Stimulated activated naive B cell treated with anti-CD40 and anti-IgM and Interleukin-4, amounts not matched to agents 10 μg/mL and 1 μg/mL and 100 μg/mL, for 72 hours (primary cell): ENCODE data around the gene CMIP.
"Not testable (repeated sequence)": the region's sequence is repeated elsewhere in the genome, so short reads cannot be mapped to it uniquely, and the experiment has no call there.

Experiments used
- ATAC-seq, 2 donors: fragments of 150-1000 bp; cut with Tn5 transposase; replicated peaks; 2 replicates each; pipeline ENCODE4 v1.10.0; 2021; ENCODE audit warnings: moderate library complexity in 1 of 2
- DNase-seq: peaks from one replicate; pipeline ENCODE4 v3.0.0; 2021
- H3K27ac Mint-ChIP-seq: one replicate; pipeline ENCODE4 v1.8.0; 2022; ENCODE audit warnings: mild to moderate bottlenecking, mixed read lengths
- H3K27me3 Mint-ChIP-seq, 2 donors: one replicate each; pipeline ENCODE4 v1.8.0; 2022; ENCODE audit warnings: mixed read lengths in 2 of 2
- H3K36me3 Mint-ChIP-seq, 2 donors: one replicate each; pipeline ENCODE4 v1.8.0; 2022; ENCODE audit warnings: mixed read lengths in 2 of 2, mild to moderate bottlenecking in 1 of 2
- H3K4me1 Mint-ChIP-seq, 2 donors: one replicate each; pipeline ENCODE4 v1.8.0; 2022; ENCODE audit warnings: mixed read lengths in 2 of 2, mild to moderate bottlenecking in 1 of 2
- H3K4me3 Mint-ChIP-seq, 2 donors: one replicate each; pipeline ENCODE4 v1.8.0; 2022; ENCODE audit warnings: mild to moderate bottlenecking in 2 of 2, mixed read lengths in 2 of 2, moderate library complexity in 1 of 2
- H3K9me3 Mint-ChIP-seq, 2 donors: one replicate each; pipeline ENCODE4 v1.8.0; 2022; ENCODE audit warnings: mixed read lengths in 2 of 2, mild to moderate bottlenecking in 1 of 2

Gene CMIP

GRCh38 chr16:81410643-81411293 is 33.8 kb upstream of the CMIP start:
- H3K27me3 Mint-ChIP-seq: peaks cover 5 to 10% of the 10 kb centered on the region in 2 donors
- H3K4me3 Mint-ChIP-seq: no peak overlapping the region
- ATAC-seq (no peak), DNase-seq (no peak)
- H3K27ac Mint-ChIP-seq: no peak overlapping the region
- peaks cover 0 to 2% of the 10 kb centered on the region in 2 donors for H3K4me1 Mint-ChIP-seq
- H3K9me3 Mint-ChIP-seq: no peaks in the 10 kb centered on the region
- H3K36me3 Mint-ChIP-seq: no peaks in the 10 kb centered on the region

- Mint-ChIP-seq H3K27me3 (peaks cover 5 to 7% of the 10 kb centered on the region in 2 donors), H3K4me3 (no peak overlapping the region), H3K27ac (no peak overlapping the region), H3K4me1 (peaks cover 0 to 2% of the 10 kb centered on the region in 2 donors), H3K9me3 (no peaks in the 10 kb centered on the region), H3K36me3 (no peaks in the 10 kb centered on the region)
- no peak for DNase-seq
- no peak for ATAC-seq
These were observed 31.2 kb upstream of the CMIP start for GRCh38 chr16:81413245-81413990.

- no peaks in the 10 kb centered on the region for H3K9me3 Mint-ChIP-seq
- H3K27ac Mint-ChIP-seq: no peak overlapping the region
- DNase-seq (no peak), ATAC-seq (no peak)
- H3K4me3 Mint-ChIP-seq: no peak overlapping the region
- peaks cover 0 to 5% of the 10 kb centered on the region in 2 donors for H3K4me1 Mint-ChIP-seq
- H3K36me3 Mint-ChIP-seq: no peaks in the 10 kb centered on the region
- H3K27me3 Mint-ChIP-seq: peaks cover 0 to 3% of the 10 kb centered on the region in 2 donors
These were observed 28.9 kb upstream of the CMIP start for GRCh38 chr16:81415751-81416150.

- H3K27me3 Mint-ChIP-seq: no peaks in the 10 kb centered on the region
- H3K4me3 Mint-ChIP-seq: no peak overlapping the region
- ATAC-seq (no peak), DNase-seq (no peak)
- H3K4me1 Mint-ChIP-seq: peaks cover 3 to 5% of the 10 kb centered on the region in 2 donors
- H3K36me3 Mint-ChIP-seq: peaks cover 0 to 3% of the 10 kb centered on the region in 2 donors
- H3K27ac Mint-ChIP-seq: no peak overlapping the region
- no peaks in the 10 kb centered on the region for H3K9me3 Mint-ChIP-seq
These were observed 27.9 kb upstream of the CMIP start for GRCh38 chr16:81416749-81417148.

GRCh38 chr16:81417210-81417609 is 27.4 kb upstream of the CMIP start:
- no peak overlapping the region for H3K27ac Mint-ChIP-seq
- no peaks in the 10 kb centered on the region for H3K9me3 Mint-ChIP-seq
- ATAC-seq (no peak), DNase-seq (no peak)
- H3K36me3 Mint-ChIP-seq: peaks cover 0 to 3% of the 10 kb centered on the region in 2 donors
- no peaks in the 10 kb centered on the region for H3K27me3 Mint-ChIP-seq
- no peak overlapping the region for H3K4me3 Mint-ChIP-seq
- peaks cover 3 to 5% of the 10 kb centered on the region in 2 donors for H3K4me1 Mint-ChIP-seq

GRCh38 chr16:81419806-81420205 is 24.8 kb upstream of the CMIP start:
- DNase-seq (no peak), ATAC-seq (no peak)
- H3K4me1 Mint-ChIP-seq: peaks cover 6 to 17% of the 10 kb centered on the region in 2 donors
- H3K9me3 Mint-ChIP-seq: peaks cover under 1 to 2% of the 10 kb centered on the region in 2 donors
- no peaks in the 10 kb centered on the region for H3K27me3 Mint-ChIP-seq
- no peak overlapping the region for H3K4me3 Mint-ChIP-seq
- H3K36me3 Mint-ChIP-seq: peaks cover 2 to 4% of the 10 kb centered on the region in 2 donors
- no peak overlapping the region for H3K27ac Mint-ChIP-seq

GRCh38 chr16:81421126-81421525 is 23.5 kb upstream of the CMIP start:
- Mint-ChIP-seq H3K4me3 (no peak overlapping the region), H3K27me3 (no peaks in the 10 kb centered on the region), H3K36me3 (peaks cover 3 to 7% of the 10 kb centered on the region in 2 donors), H3K9me3 (peaks cover 3 to 4% of the 10 kb centered on the region in 2 donors), H3K4me1 (peaks cover 12 to 26% of the 10 kb centered on the region in 2 donors), H3K27ac (no peak overlapping the region)
- DNase-seq: no peak
- peak; percentile 57 to 61 for ATAC-seq

- Mint-ChIP-seq H3K36me3 (peaks cover 3 to 7% of the 10 kb centered on the region in 2 donors), H3K4me3 (no peak overlapping the region), H3K4me1 (peaks cover 12 to 26% of the 10 kb centered on the region in 2 donors), H3K9me3 (peaks cover 3 to 4% of the 10 kb centered on the region in 2 donors), H3K27ac (no peak overlapping the region), H3K27me3 (no peaks in the 10 kb centered on the region)
- no peak for DNase-seq
- ATAC-seq: no peak
These were observed 23.1 kb upstream of the CMIP start for GRCh38 chr16:81421536-81421935.

GRCh38 chr16:81422153-81422552 is 22.5 kb upstream of the CMIP start:
- H3K4me1 Mint-ChIP-seq: peaks cover 12 to 26% of the 10 kb centered on the region in 2 donors
- not testable (repeated sequence) for H3K27ac Mint-ChIP-seq, DNase-seq, H3K4me3 Mint-ChIP-seq, H3K27me3 Mint-ChIP-seq, ATAC-seq, H3K36me3 Mint-ChIP-seq, H3K9me3 Mint-ChIP-seq

- Mint-ChIP-seq H3K36me3 (peaks cover 3 to 7% of the 10 kb centered on the region in 2 donors), H3K4me1 (peaks cover 16 to 32% of the 10 kb centered on the region in 2 donors), H3K27ac (peak overlapping the region; percentile 93), H3K27me3 (no peaks in the 10 kb centered on the region), H3K4me3 (peak overlapping the region in 1 of 2 donors; percentile 57), H3K9me3 (peaks cover 3 to 4% of the 10 kb centered on the region in 2 donors)
- DNase-seq (peak; percentile 56), ATAC-seq (peak; percentile 82 to 85)
These were observed 19.8 kb upstream of the CMIP start for GRCh38 chr16:81424771-81425170.

GRCh38 chr16:81427219-81427618 is 17.4 kb upstream of the CMIP start:
- DNase-seq (no peak), ATAC-seq (no peak)
- Mint-ChIP-seq H3K27ac (no peak overlapping the region), H3K4me1 (peaks cover 24 to 41% of the 10 kb centered on the region in 2 donors), H3K4me3 (no peak overlapping the region), H3K27me3 (no peaks in the 10 kb centered on the region), H3K36me3 (peaks cover 3% of the 10 kb centered on the region in 2 donors), H3K9me3 (peaks cover 3 to 4% of the 10 kb centered on the region in 2 donors)

- ATAC-seq: peak in 1 of 2 donors; percentile 33
- Mint-ChIP-seq H3K27me3 (no peaks in the 10 kb centered on the region), H3K4me3 (peak overlapping the region in 1 of 2 donors; percentile 29), H3K36me3 (peaks cover 3% of the 10 kb centered on the region in 2 donors), H3K27ac (no peak overlapping the region), H3K4me1 (peaks cover 30 to 49% of the 10 kb centered on the region in 2 donors), H3K9me3 (peaks cover 3 to 4% of the 10 kb centered on the region in 2 donors)
- no peak for DNase-seq
These were observed 15.5 kb upstream of the CMIP start for GRCh38 chr16:81429045-81429521.

GRCh38 chr16:81431554-81432353 is 12.9 kb upstream of the CMIP start:
- no peak for ATAC-seq
- Mint-ChIP-seq H3K4me1 (peaks cover 21 to 33% of the 10 kb centered on the region in 2 donors), H3K4me3 (no peak overlapping the region), H3K27ac (no peak overlapping the region), H3K9me3 (no peaks in the 10 kb centered on the region), H3K36me3 (no peaks in the 10 kb centered on the region), H3K27me3 (no peaks in the 10 kb centered on the region)
- no peak for DNase-seq

- Mint-ChIP-seq H3K4me3 (peak overlapping the region; percentile 17 to 51), H3K36me3 (no peaks in the 10 kb centered on the region), H3K27ac (peak overlapping the region; percentile 65), H3K27me3 (peaks cover 0 to 5% of the 10 kb centered on the region in 2 donors), H3K4me1 (peaks cover 21 to 33% of the 10 kb centered on the region in 2 donors), H3K9me3 (no peaks in the 10 kb centered on the region)
- no peak for DNase-seq
- peak; percentile 51 to 62 for ATAC-seq
These were observed 11.6 kb upstream of the CMIP start for GRCh38 chr16:81432937-81433557.
